ENCODE results near the gene MCM10. TPM values are rescaled to one million over a fixed set of nuclear protein-coding genes. Genes with fewer than 3 reads are reported as not detected.
"Not testable (repeated sequence)": the region's sequence is repeated elsewhere in the genome, so short reads cannot be mapped to it uniquely, and the experiment has no call there.

Gene MCM10
- total RNA-seq, 1 donor from 2014 or later, result 31.7 TPM

DNA sequence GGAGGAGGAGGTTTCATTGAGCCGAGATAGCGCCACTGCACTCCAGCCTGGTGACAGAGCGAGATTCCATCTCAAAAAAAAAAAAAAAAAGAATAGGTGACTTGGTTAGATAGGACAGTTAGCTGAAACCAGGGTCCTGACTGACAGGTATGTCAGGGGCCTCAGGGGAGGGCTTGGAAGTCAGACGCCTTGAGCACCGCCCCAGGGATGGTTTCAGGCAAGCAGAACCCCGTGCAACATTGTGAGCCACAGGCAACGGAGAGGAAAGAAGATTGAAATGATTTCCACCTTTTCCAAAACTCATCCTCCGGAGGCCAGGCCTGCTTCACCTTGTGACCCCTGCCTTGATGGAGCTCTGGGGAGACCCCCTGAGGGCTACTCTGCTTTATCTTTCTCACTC, 64.2 kb downstream of the MCM10 start:
- Mint-ChIP-seq H3K27me3 (peaks cover 4% of the 10 kb centered on the region), H3K4me1 (ENCODE audit: unreplicated experiment) (no peaks in the 10 kb centered on the region), H3K27ac (no peak overlapping the region), H3K36me3 (no peaks in the 10 kb centered on the region), H3K4me3 (no peak overlapping the region), H3K9me3 (no peaks in the 10 kb centered on the region)
- no peak for TF ChIP-seq CTCF (conservative IDR thresholded peaks at IDR 0.05)
- no peak for DNase-seq (ENCODE audit: extremely low spot score, unreplicated experiment)

DNA sequence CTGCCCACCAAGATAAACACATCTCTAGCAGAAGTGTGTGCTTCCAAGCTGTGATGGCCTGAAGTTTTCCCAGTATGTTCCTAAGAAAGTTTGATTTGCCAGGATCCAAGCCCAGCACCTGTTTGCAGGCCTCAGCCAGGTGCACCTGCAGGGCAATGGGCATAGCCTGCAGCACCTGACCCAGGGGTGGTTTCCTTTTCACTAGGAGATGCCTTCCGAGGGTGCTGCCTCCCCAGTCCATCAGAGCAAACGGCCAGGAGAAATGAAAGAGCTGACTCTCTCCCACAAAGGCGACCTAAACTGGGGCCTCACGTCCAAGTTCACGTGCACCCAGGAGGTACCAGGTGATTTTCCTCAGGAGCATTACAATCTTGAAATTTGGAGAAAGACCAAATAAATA, 65.7 kb downstream of the MCM10 start:
- DNase-seq (ENCODE audit: extremely low spot score, unreplicated experiment), result no peak
- no peak overlapping the region for H3K4me3 Mint-ChIP-seq
- H3K27ac Mint-ChIP-seq, result no peak overlapping the region
- no peak for TF ChIP-seq CTCF (conservative IDR thresholded peaks at IDR 0.05)
- H3K27me3 Mint-ChIP-seq, result peaks cover 4% of the 10 kb centered on the region
- H3K4me1 Mint-ChIP-seq (ENCODE audit: unreplicated experiment), result no peaks in the 10 kb centered on the region
- no peaks in the 10 kb centered on the region for H3K36me3 Mint-ChIP-seq
- H3K9me3 Mint-ChIP-seq, result no peaks in the 10 kb centered on the region

- Mint-ChIP-seq H3K27ac (no peak overlapping the region), H3K4me1 (ENCODE audit: unreplicated experiment) (peaks cover 4% of the 10 kb centered on the region), H3K27me3 (peaks cover 4% of the 10 kb centered on the region), H3K36me3 (no peaks in the 10 kb centered on the region), H3K4me3 (no peak overlapping the region), H3K9me3 (no peaks in the 10 kb centered on the region)
- no peak for TF ChIP-seq CTCF (conservative IDR thresholded peaks at IDR 0.05)
- DNase-seq (ENCODE audit: extremely low spot score, unreplicated experiment), result no peak
These were observed 69.8 kb downstream of the MCM10 start for GRCh38 chr10:13231190-13231589.

- peaks cover 4% of the 10 kb centered on the region for H3K27me3 Mint-ChIP-seq
- H3K27ac Mint-ChIP-seq, result no peak overlapping the region
- no peak overlapping the region for H3K4me3 Mint-ChIP-seq
- no peak for DNase-seq (ENCODE audit: extremely low spot score, unreplicated experiment)
- no peaks in the 10 kb centered on the region for H3K9me3 Mint-ChIP-seq
- H3K4me1 Mint-ChIP-seq (ENCODE audit: unreplicated experiment), result peaks cover 4% of the 10 kb centered on the region
- H3K36me3 Mint-ChIP-seq, result no peaks in the 10 kb centered on the region
- no peak for TF ChIP-seq CTCF (conservative IDR thresholded peaks at IDR 0.05)
These were observed 70.5 kb downstream of the MCM10 start for GRCh38 chr10:13231808-13232207.

- Mint-ChIP-seq H3K36me3 (no peaks in the 10 kb centered on the region), H3K27me3 (peaks cover 4% of the 10 kb centered on the region), H3K27ac (no peak overlapping the region), H3K9me3 (no peaks in the 10 kb centered on the region), H3K4me1 (ENCODE audit: unreplicated experiment) (peaks cover 4% of the 10 kb centered on the region), H3K4me3 (no peak overlapping the region)
- no peak for TF ChIP-seq CTCF (conservative IDR thresholded peaks at IDR 0.05)
- no peak for DNase-seq (ENCODE audit: extremely low spot score, unreplicated experiment)
These were observed 72.0 kb downstream of the MCM10 start for GRCh38 chr10:13233358-13233757.

DNA sequence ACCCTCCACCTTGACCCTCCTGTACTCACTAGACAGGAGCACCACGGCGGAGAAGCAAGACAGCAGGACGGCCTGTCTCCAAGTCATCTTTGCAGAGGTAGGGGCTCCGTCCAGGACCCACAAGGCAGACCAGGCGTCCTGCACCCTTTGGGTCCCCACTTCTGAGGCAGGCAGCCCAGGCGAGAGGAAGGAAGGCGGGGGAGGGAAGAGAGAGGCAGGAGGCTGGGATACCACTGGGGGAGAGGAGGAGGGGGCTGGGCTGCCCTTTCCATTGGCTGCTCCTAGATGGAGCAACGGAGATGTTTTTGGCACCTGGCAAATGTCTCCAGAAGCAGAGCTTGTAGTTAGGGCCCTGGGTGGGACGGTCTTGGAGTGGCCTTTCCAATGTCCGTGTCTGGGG, 72.8 kb downstream of the MCM10 start, which contains the start of gene UCMA:
Gene UCMA, minus strand, starts transcription at position 203 of the 400 bp plus-strand sequence. Its CDS starts 116 bp downstream, at position 87.
- DNase-seq (ENCODE audit: extremely low spot score, unreplicated experiment), result no peak
- H3K4me3 Mint-ChIP-seq, result no peak within 1 kb of the TSS
- H3K36me3 Mint-ChIP-seq, result no peaks in the 10 kb centered on the region
- no peaks in the 10 kb centered on the region for H3K9me3 Mint-ChIP-seq
- no peak within 1 kb of the TSS for H3K27ac Mint-ChIP-seq
- TF ChIP-seq CTCF (conservative IDR thresholded peaks at IDR 0.05), result no peak
- H3K4me1 Mint-ChIP-seq (ENCODE audit: unreplicated experiment), result peaks cover 4% of the 10 kb centered on the region
- H3K27me3 Mint-ChIP-seq, result peaks cover 4% of the 10 kb centered on the region

- not testable (repeated sequence) for H3K27ac Mint-ChIP-seq; H3K4me1 Mint-ChIP-seq (ENCODE audit: unreplicated experiment); H3K36me3 Mint-ChIP-seq; H3K4me3 Mint-ChIP-seq; H3K9me3 Mint-ChIP-seq; H3K27me3 Mint-ChIP-seq; DNase-seq (ENCODE audit: extremely low spot score, unreplicated experiment)
These were observed 73.4 kb downstream of the MCM10 start for GRCh38 chr10:13234736-13235135.

All from type B pancreatic cell (in vitro differentiated cells).